Glutamatergic neuron (in vitro differentiated cells): ENCODE results near the gene ELMO1. TPM values are rescaled to one million over a fixed set of nuclear protein-coding genes. Genes with fewer than 3 reads are reported as not detected.

Source experiments
- DNase-seq: peaks from one replicate; pipeline ENCODE4 v3.0.0; 2022
- H3K27ac Mint-ChIP-seq: one replicate; pipeline ENCODE4 v1.8.0; 2020; ENCODE audit warnings: mild to moderate bottlenecking, mixed read lengths, inconsistent platforms; ENCODE audit not compliant: unreplicated experiment
- H3K27me3 Mint-ChIP-seq: one replicate; pipeline ENCODE4 v1.8.0; 2020; ENCODE audit warnings: mild to moderate bottlenecking, moderate library complexity, mixed read lengths, inconsistent platforms; ENCODE audit not compliant: unreplicated experiment
- H3K36me3 Mint-ChIP-seq: one replicate; pipeline ENCODE4 v1.8.0; 2020; ENCODE audit warnings: mild to moderate bottlenecking, mixed read lengths, inconsistent platforms; ENCODE audit not compliant: unreplicated experiment
- H3K4me1 Mint-ChIP-seq: one replicate; pipeline ENCODE4 v1.8.0; 2020; ENCODE audit warnings: mild to moderate bottlenecking, low read depth, mixed read lengths, inconsistent platforms; ENCODE audit not compliant: unreplicated experiment
- H3K4me3 Mint-ChIP-seq: one replicate; pipeline ENCODE4 v1.8.0; 2020; ENCODE audit warnings: mild to moderate bottlenecking, mixed read lengths, inconsistent platforms; ENCODE audit not compliant: unreplicated experiment
- H3K9me3 Mint-ChIP-seq: one replicate; pipeline ENCODE4 v1.8.0; 2020; ENCODE audit warnings: mild to moderate bottlenecking, moderate library complexity, mixed read lengths, inconsistent platforms; ENCODE audit not compliant: unreplicated experiment
- CTCF ChIP-seq: fragments of 200-600 bp; sonication (generic); IDR thresholded peaks from one replicate; pipeline ENCODE4 v1.5.0; 2021; ENCODE audit not compliant: partially characterized antibody, unreplicated experiment
- total RNA-seq: library from RNA; stranded (reverse); fragmentation: NEBNext Ultra II Directional; extraction: Animal tissue kit (Norgen Biotek cat#: 25700); gene quantifications from one replicate; pipeline ENCODE4 v1.2.1, GENCODE V29; 2021; ENCODE audit not compliant: unreplicated experiment

The ELMO1 gene
- total RNA-seq, 1 donor from 2014 or later: 5.5 TPM

DNA sequence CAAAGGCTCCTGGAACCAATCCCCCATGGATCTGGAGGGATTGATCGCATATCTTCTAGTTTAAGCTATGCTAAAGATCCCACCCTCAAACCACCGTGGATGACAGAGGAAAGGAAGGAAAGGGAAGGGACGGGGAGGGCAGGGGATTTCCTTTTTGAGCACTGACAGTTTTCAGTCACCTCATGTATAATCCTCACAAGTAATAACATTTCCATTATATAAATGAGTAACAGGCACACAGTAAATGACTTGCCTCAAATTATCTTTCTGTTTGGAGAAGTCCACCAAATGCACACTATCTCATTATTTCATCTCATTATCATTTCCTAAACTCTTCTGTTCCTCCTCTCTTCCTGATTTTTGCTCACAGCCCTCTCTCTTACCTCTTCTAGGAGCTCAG, 597.3 kb downstream of the ELMO1 start:
- no peak for DNase-seq
- H3K4me3 Mint-ChIP-seq: no peak overlapping the region
- H3K36me3 Mint-ChIP-seq: peaks cover 7% of the 10 kb centered on the region
- H3K4me1 Mint-ChIP-seq: peaks cover 6% of the 10 kb centered on the region
- no peaks in the 10 kb centered on the region for H3K9me3 Mint-ChIP-seq
- TF ChIP-seq CTCF: no peak
- H3K27ac Mint-ChIP-seq: no peak overlapping the region
- H3K27me3 Mint-ChIP-seq: no peaks in the 10 kb centered on the region

GRCh38 chr7:36847946-36848345, 600.7 kb downstream of the ELMO1 start:
- Mint-ChIP-seq H3K27me3 (no peaks in the 10 kb centered on the region), H3K9me3 (no peaks in the 10 kb centered on the region)
- DNase-seq: no peak

GRCh38 chr7:36844374-36844773, 604.3 kb downstream of the ELMO1 start:
- H3K36me3 Mint-ChIP-seq: peaks cover 16% of the 10 kb centered on the region
- H3K9me3 Mint-ChIP-seq: no peaks in the 10 kb centered on the region
- no peaks in the 10 kb centered on the region for H3K27me3 Mint-ChIP-seq
- no peak for TF ChIP-seq CTCF
- DNase-seq: no peak
- H3K27ac Mint-ChIP-seq: no peak overlapping the region
- no peaks in the 10 kb centered on the region for H3K4me1 Mint-ChIP-seq
- no peak overlapping the region for H3K4me3 Mint-ChIP-seq

More at GRCh38 chr7:36847946-36848345, 600.7 kb downstream of the ELMO1 start:
- Mint-ChIP-seq H3K4me1 (peaks cover 2% of the 10 kb centered on the region), H3K27ac (no peak overlapping the region), H3K36me3 (peaks cover 16% of the 10 kb centered on the region), H3K4me3 (no peak overlapping the region)
- no peak for TF ChIP-seq CTCF

DNA sequence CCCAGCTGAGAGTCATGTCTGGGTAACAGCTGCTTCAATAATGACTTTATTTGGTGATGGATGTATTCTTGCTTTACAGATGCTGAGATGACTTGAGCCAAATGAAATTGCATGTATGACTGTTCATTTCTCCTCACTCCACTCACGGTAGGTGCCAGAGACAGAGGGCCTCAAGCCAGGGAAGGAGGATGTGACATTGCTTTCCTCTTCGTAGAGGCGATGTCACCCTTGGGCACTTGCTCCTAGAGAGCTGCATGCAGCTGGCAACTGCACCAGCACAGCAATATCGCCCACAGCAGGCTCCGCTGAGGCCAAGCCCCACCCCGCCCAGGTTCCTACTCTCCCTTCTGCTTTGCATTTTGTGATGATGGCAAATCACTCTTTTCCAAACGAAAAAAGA, 607.8 kb downstream of the ELMO1 start:
- Mint-ChIP-seq H3K4me3 (no peak overlapping the region), H3K36me3 (peaks cover 7% of the 10 kb centered on the region), H3K4me1 (no peaks in the 10 kb centered on the region), H3K27ac (no peak overlapping the region), H3K9me3 (no peaks in the 10 kb centered on the region), H3K27me3 (no peaks in the 10 kb centered on the region)
- TF ChIP-seq CTCF: no peak
- DNase-seq: no peak

DNA sequence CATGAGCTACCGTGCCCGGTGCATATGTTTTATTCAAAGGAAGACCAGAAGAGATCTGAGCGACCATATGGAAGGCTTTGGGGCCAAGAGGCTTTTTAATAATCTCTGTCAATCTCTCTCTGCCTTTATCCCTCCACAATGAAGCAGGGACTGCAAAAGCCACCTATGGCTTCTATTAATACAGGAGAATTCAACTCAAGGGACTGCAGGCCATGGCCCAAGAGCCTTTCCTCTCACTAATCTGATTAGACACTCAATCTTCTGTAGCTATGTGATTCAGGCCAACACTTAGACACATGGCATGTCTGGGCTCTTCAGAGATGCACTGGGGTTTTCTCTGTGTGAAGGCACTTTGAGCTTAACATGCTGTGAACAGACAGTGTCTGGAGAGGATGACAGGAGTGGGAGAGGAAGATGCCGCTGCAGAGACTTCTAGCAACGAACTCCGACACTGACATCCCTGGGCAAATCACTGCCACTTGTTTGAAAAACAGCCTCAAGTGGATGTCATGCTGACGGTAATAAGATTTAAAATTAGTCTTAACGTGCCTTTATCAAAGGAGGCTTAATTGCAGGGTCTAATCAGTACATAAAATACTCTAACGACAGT, 609.9 kb downstream of the ELMO1 start:
- H3K27me3 Mint-ChIP-seq: no peaks in the 10 kb centered on the region
- H3K9me3 Mint-ChIP-seq: no peaks in the 10 kb centered on the region
- no peak overlapping the region for H3K4me3 Mint-ChIP-seq
- H3K27ac Mint-ChIP-seq: no peak overlapping the region
- H3K36me3 Mint-ChIP-seq: peaks cover 5% of the 10 kb centered on the region
- no peak for DNase-seq
- no peak for TF ChIP-seq CTCF
- no peaks in the 10 kb centered on the region for H3K4me1 Mint-ChIP-seq
